K562 (cell line): ENCODE results near the gene RASEF. TPM values are rescaled to one million over a fixed set of nuclear protein-coding genes. Genes with fewer than 3 reads are reported as not detected.

Experiments
- ATAC-seq: fragments of 200-7000 bp; cut with Tn5 transposase; 3 replicates; pipeline ENCODE4 v1.9.1; 2020; ENCODE audit warnings: moderate library complexity
- BruUV-seq: library from RNA; stranded (reverse); fragments of 400-500 nt; replicated peaks from 2 replicates; lab custom pipeline; 2021; lab: Mats Ljungman, UMichigan
- CTCF ChIA-PET: fragments of 300-600 bp; formaldehyde crosslinking; extraction: SDS; loops from one replicate; lab custom pipeline; 2021; ENCODE audit warnings: low intra/inter-chr PET ratio; lab: Yijun Ruan, JAX
- POLR2A ChIA-PET: fragments of 300-600, 350-650 bp; sonication (Branson Sonifier 250); formaldehyde crosslinking; extraction: SDS; loops from one replicate; lab custom pipeline; 2021; ENCODE audit warnings: antibody characterized with exemption, inconsistent platforms; lab: Yijun Ruan, JAX
- DNase-seq, 4 experiments: peaks; one replicate each; pipeline versions ENCODE4 v3.0.0 to v3.0.0-alpha.2; 2011 to 2018; ENCODE audit warnings: low spot score in 3 of 4, mixed read lengths in 3 of 4; ENCODE audit errors: extremely low read depth in 1 of 4
- FAIRE-seq: peaks from 2 replicates; lab custom pipeline; 2011; peaks lifted over from hg19 to GRCh38; lab: Jason Lieb, UNC
- H2AFZ ChIP-seq: 2 replicates; pipeline ENCODE4 v1.6.0; 2011; ENCODE audit warnings: low read depth, low read length, control low read depth, inconsistent platforms
- H3K27ac ChIP-seq: fragments of 200-600 bp; 3 replicates; pipeline ENCODE4 v1.8.0; 2011; ENCODE audit warnings: low read depth, mild to moderate bottlenecking, control low read depth, inconsistent platforms, low read length, moderate library complexity, mixed read lengths; ENCODE audit errors: extremely low read depth
- H3K27me3 ChIP-seq, 2 experiments: fragments of 300-600 bp in 1 of 2; 2 replicates in 1 of 2; 3 replicates in 1 of 2; pipeline versions ENCODE4 v1.6.0 to v1.8.0; 2011; ENCODE audit warnings: inconsistent platforms in 2 of 2, low read length in 2 of 2, mild to moderate bottlenecking in 1 of 2, mixed read lengths in 1 of 2, moderate library complexity in 1 of 2; ENCODE audit not compliant: control insufficient read depth in 2 of 2, insufficient read depth in 2 of 2
- H3K36me3 ChIP-seq: fragments of 300-600 bp; 3 replicates; pipeline ENCODE4 v1.8.0; 2011; ENCODE audit warnings: mild to moderate bottlenecking, low read length, inconsistent platforms; ENCODE audit not compliant: control insufficient read depth, insufficient read depth
- H3K4me1 ChIP-seq, 2 experiments: fragments of 200-600 bp in 1 of 2; replicated peaks in 1 of 2; 2 replicates in 1 of 2; 3 replicates in 1 of 2; pipeline versions ENCODE4 v1.5.1 to v1.8.0; 2011; ENCODE audit warnings: inconsistent platforms in 2 of 2, low read length in 2 of 2, mild to moderate bottlenecking in 1 of 2, mixed read lengths in 1 of 2, moderate library complexity in 1 of 2; ENCODE audit not compliant: control insufficient read depth in 2 of 2, insufficient read depth in 2 of 2
- H3K4me2 ChIP-seq: 2 replicates; pipeline ENCODE4 v1.6.1; 2011; ENCODE audit warnings: low read length, control low read depth, inconsistent platforms, mixed read lengths; ENCODE audit not compliant: insufficient read depth
- H3K4me3 ChIP-seq: fragments of 200-600 bp; sonication (generic), shearing (Covaris generic); 2 replicates; pipeline ENCODE4 v1.5.1; 2016; ENCODE audit warnings: control low read depth, inconsistent platforms
- H3K79me2 ChIP-seq: fragments of 200-600 bp; 3 replicates; pipeline ENCODE4 v1.8.0; 2011; ENCODE audit warnings: low read length, inconsistent platforms; ENCODE audit not compliant: control insufficient read depth, insufficient read depth
- H3K9ac ChIP-seq, 2 experiments: 2 replicates each; pipeline versions ENCODE4 v1.6.0 to v1.6.1; 2011; ENCODE audit warnings: low read depth in 2 of 2, low read length in 2 of 2, control low read depth in 1 of 2, inconsistent platforms in 1 of 2, mild to moderate bottlenecking in 1 of 2, mixed read lengths in 1 of 2; ENCODE audit not compliant: insufficient read depth in 1 of 2
- H3K9me1 ChIP-seq: one replicate; pipeline ENCODE4 v1.6.0; 2011; ENCODE audit warnings: inconsistent platforms, mild to moderate bottlenecking, low read length, moderate library complexity; ENCODE audit not compliant: control insufficient read depth, insufficient read depth
- H3K9me3 ChIP-seq: replicated peaks from 2 replicates; pipeline ENCODE4 v1.5.1; 2011; ENCODE audit warnings: low read depth, low read length, inconsistent platforms; ENCODE audit not compliant: control insufficient read depth, insufficient read depth
- H4K20me1 ChIP-seq: replicated peaks from 2 replicates; pipeline ENCODE4 v1.6.1; 2011; ENCODE audit warnings: low read length, inconsistent platforms, mixed read lengths; ENCODE audit not compliant: control insufficient read depth, insufficient read depth
- DLX4 ChIP-seq: fragments of 250-450 bp; sonication (Bioruptor Pico); IDR thresholded peaks from 2 replicates; pipeline ENCODE4 v1.6.1; 2021; ENCODE audit warnings: mild to moderate bottlenecking
- FOXA3 ChIP-seq, 2 experiments: fragments of 450-650 bp in 1 of 2; sonication (generic) in 1 of 2; formaldehyde crosslinking; IDR thresholded peaks in 1 of 2; conservative IDR thresholded peaks in 1 of 2; 2 replicates each; pipeline versions ENCODE4 v1.4.0 to v1.8.0; 2020 to 2022; ENCODE audit warnings: mild to moderate bottlenecking in 2 of 2, missing genetic modification reagents in 1 of 2
- GABPA ChIP-seq: fragments of 200-800 bp; sonication (Bioruptor generic); conservative IDR thresholded peaks from 2 replicates; pipeline ENCODE4 v1.6.1; 2016; ENCODE audit warnings: low read depth, missing genetic modification characterization, missing compliant biosample characterization
- HNRNPLL ChIP-seq: fragments of 200-400 bp; formaldehyde crosslinking; IDR thresholded peaks from 2 replicates; pipeline ENCODE4 v1.6.1; 2017; ENCODE audit warnings: low read length, low read depth, mild to moderate bottlenecking; ENCODE audit not compliant: poor library complexity, severe bottlenecking
- KLF6 ChIP-seq: fragments of 250-450 bp; sonication (Bioruptor Pico); IDR thresholded peaks from 2 replicates; pipeline ENCODE4 v1.4.0; 2020; ENCODE audit warnings: mild to moderate bottlenecking, moderate library complexity, borderline replicate concordance
- LCOR ChIP-seq: sonication (generic); formaldehyde crosslinking; IDR thresholded peaks from 2 replicates; pipeline ENCODE4 v1.8.0; 2022; ENCODE audit warnings: mild to moderate bottlenecking, missing genetic modification reagents
- NFYB ChIP-seq: IDR thresholded peaks from 2 replicates; pipeline ENCODE4 v1.6.1; 2011; ENCODE audit warnings: mild to moderate bottlenecking, moderate library complexity; ENCODE audit not compliant: insufficient read length; ENCODE audit errors: extremely low read depth
- SNIP1 ChIP-seq: fragments of 450-650 bp; IDR thresholded peaks from 2 replicates; pipeline ENCODE4 v1.7.1; 2017; ENCODE audit warnings: low read depth, mild to moderate bottlenecking
- TAL1 ChIP-seq: fragments of 450-650 bp; IDR thresholded peaks from 2 replicates; pipeline ENCODE4 v1.6.1; 2016; ENCODE audit warnings: mild to moderate bottlenecking
- USF1 ChIP-seq: sonication (generic); formaldehyde crosslinking; IDR thresholded peaks from 2 replicates; pipeline ENCODE4 v1.9.0; 2022; ENCODE audit warnings: mild to moderate bottlenecking, missing genetic modification reagents
- ZBTB49 ChIP-seq: sonication (generic); formaldehyde crosslinking; IDR thresholded peaks from 2 replicates; pipeline ENCODE4 v1.8.0; 2022; ENCODE audit warnings: missing genetic modification reagents, mild to moderate bottlenecking, borderline replicate concordance
- ZNF507 ChIP-seq: conservative IDR thresholded peaks from 2 replicates; pipeline ENCODE4 v1.6.1; 2017; ENCODE audit warnings: missing genetic modification characterization, missing compliant biosample characterization
- ZNF589 ChIP-seq: fragments of 200-800 bp; sonication (Bioruptor generic); IDR thresholded peaks from 2 replicates; pipeline ENCODE4 v1.6.1; 2016; ENCODE audit warnings: low read depth, missing genetic modification characterization, missing compliant biosample characterization
- WGBS: fragments of 100-300 bp; shearing (Covaris generic); methylation state at CpG from one replicate; pipeline ENCODE4 v1.1.6; 2016; ENCODE audit warnings: low coverage, mixed read lengths; ENCODE audit not compliant: insufficient coverage; ENCODE audit errors: missing lambda C conversion rate; 5-methylcytosine and 5-hydroxymethylcytosine counted together
- in situ Hi-C: fragments of 300-500 bp; cut with MboI; formaldehyde crosslinking; loops from 4 replicates; pipeline ENCODE4 v1.15.0; 2018; ENCODE audit warnings: inconsistent platforms, mixed read lengths
- intact Hi-C: fragments of 100-400 bp; cut with micrococcal nuclease; formaldehyde crosslinking; loops from 2 replicates; pipeline ENCODE4 v1.14.2; 2022
- polyA plus RNA-seq, 8 experiments: library from polyadenylated mRNA; depleted of rRNA in 4 of 8; stranded (reverse) in 5 of 8; unstranded in 3 of 8; fragments of >200 nt; fragmentation: Nextera tagmentation in 2 of 8; fragmentation: Illumina TruSeq in 1 of 8; extraction: Ambion mirVana in 2 of 8; extraction: Trizol in 1 of 8; gene quantifications; 2 replicates each; pipeline versions ENCODE4 v1.2.1 to v1.2.3, GENCODE V29; 2011 to 2014; ENCODE audit warnings: inconsistent platforms in 1 of 8, missing spikeins in 1 of 8
- total RNA-seq, 7 experiments: library from RNA; depleted of rRNA in 6 of 7; stranded (reverse); fragments of >200 nt in 6 of 7; fragmentation: Illumina TruSeq in 2 of 7; extraction: Trizol in 2 of 7; gene quantifications; 2 replicates each; pipeline versions ENCODE4 v1.2.1 to v1.2.3, GENCODE V29; 2011 to 2021; ENCODE audit warnings: low replicate concordance in 1 of 7
- TF ChIP-seq, protein P1 (sequence below): fragments of 250-450 bp; sonication (Bioruptor Pico); IDR thresholded peaks from 2 replicates; pipeline ENCODE4 v1.8.0; 2021; ENCODE audit warnings: borderline replicate concordance, mild to moderate bottlenecking, moderate library complexity; ENCODE audit not compliant: poor library complexity, severe bottlenecking
- TF ChIP-seq, protein P2 (sequence below): fragments of 250-450 bp; sonication (Bioruptor Pico); IDR thresholded peaks from 2 replicates; pipeline ENCODE4 v1.8.0; 2022; ENCODE audit warnings: moderate library complexity, mild to moderate bottlenecking, inconsistent platforms

The RASEF gene
- total and polyA plus RNA-seq, 9 of the 15 experiments (the other 6 are each of a cell fraction or from before 2014, with no cell fraction given): 0.01 to 0.18 (median 0.11) TPM; not detected in 4

- TF ChIP-seq DLX4 (CRISPR knock-in tag): no peak
- TF ChIP-seq, protein P1, sequence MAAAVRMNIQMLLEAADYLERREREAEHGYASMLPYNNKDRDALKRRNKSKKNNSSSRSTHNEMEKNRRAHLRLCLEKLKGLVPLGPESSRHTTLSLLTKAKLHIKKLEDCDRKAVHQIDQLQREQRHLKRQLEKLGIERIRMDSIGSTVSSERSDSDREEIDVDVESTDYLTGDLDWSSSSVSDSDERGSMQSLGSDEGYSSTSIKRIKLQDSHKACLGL (CRISPR knock-in tag): no peak
Observed at GRCh38 chr9:83069651-83070050, 6.7 kb upstream of the RASEF start (continued).

DNA sequence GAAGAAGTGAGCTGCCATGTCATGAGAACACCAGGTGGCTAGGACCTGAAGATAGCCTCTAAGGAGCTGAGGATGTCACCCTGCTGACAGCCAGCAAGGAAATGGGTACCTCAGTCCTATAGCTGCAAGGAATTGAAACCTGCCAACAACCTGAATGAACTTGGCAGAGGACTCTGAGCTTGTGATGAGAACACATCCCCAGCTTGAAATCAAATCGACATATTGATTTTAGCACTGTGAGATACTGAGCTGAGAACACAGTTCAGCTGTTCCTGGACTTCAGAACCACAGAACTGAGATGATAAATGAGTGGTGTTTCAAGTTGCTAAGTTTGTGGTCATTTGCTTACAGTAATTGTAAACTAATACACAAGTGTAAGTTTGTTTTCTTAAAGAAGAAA lies 5.5 kb upstream of the RASEF start:
- Histone ChIP-seq H3K4me3 (no peak overlapping the region), H2AFZ (no peak overlapping the region), H3K36me3 (no peaks in the 10 kb centered on the region), H3K27ac (no peak overlapping the region), H3K27me3 (no peaks in the 10 kb centered on the region), H4K20me1 (no peaks in the 10 kb centered on the region), H3K9me3 (no peaks in the 10 kb centered on the region), H3K9ac (no peak overlapping the region), H3K79me2 (no peaks in the 10 kb centered on the region), H3K4me1 (no peaks in the 10 kb centered on the region), H3K4me2 (no peak overlapping the region), H3K9me1 (no peaks in the 10 kb centered on the region)
- CTCF ChIA-PET: no interaction called here
- in situ Hi-C loops (no loop called here), intact Hi-C loops (no loop called here)
- FAIRE-seq: no peak
- 0% methylated on average over 1 of the region's 1 CpG for WGBS
- BruUV-seq: no TSS peak
- POLR2A ChIA-PET: interaction anchor here (0.6 kb wide), 1 partner anchor 1376 kb away, joined by 3 read pairs; no protein-coding TSS in a partner anchor
- no peak for ATAC-seq
- DNase-seq: no peak
- TF ChIP-seq ZNF589 (CRISPR knock-in tag) (no peak), LCOR (CRISPR knock-in tag) (no peak), TAL1 (no peak), KLF6 (CRISPR knock-in tag) (no peak), GABPA (tag) (no peak), SNIP1 (no peak), ZNF507 (tag) (no peak), USF1 (no peak), HNRNPLL (no peak), FOXA3 (CRISPR knock-in tag; conservative IDR thresholded peaks at IDR 0.05 in 1 of 2, IDR thresholded peaks at IDR 0.05 in 1 of 2) (no peak), ZBTB49 (no peak), NFYB (no peak)
- TF ChIP-seq, protein P2, sequence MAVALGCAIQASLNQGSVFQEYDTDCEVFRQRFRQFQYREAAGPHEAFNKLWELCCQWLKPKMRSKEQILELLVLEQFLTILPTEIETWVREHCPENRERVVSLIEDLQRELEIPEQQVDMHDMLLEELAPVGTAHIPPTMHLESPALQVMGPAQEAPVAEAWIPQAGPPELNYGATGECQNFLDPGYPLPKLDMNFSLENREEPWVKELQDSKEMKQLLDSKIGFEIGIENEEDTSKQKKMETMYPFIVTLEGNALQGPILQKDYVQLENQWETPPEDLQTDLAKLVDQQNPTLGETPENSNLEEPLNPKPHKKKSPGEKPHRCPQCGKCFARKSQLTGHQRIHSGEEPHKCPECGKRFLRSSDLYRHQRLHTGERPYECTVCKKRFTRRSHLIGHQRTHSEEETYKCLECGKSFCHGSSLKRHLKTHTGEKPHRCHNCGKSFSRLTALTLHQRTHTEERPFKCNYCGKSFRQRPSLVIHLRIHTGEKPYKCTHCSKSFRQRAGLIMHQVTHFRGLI (CRISPR knock-in tag): no peak
